CD4-positive, alpha-beta T cell treated with Interleukin-10 for 1 hour (primary cell): Measurements from ENCODE around the gene NTNG1.

Source experiments
- DNase-seq: peaks from one replicate; pipeline ENCODE4 v3.0.0-alpha.2; 2020

The NTNG1 gene

GRCh38 chr1:107267489-107267888 lies 126.7 kb downstream of the NTNG1 start:
- DNase-seq = no peak

DNA sequence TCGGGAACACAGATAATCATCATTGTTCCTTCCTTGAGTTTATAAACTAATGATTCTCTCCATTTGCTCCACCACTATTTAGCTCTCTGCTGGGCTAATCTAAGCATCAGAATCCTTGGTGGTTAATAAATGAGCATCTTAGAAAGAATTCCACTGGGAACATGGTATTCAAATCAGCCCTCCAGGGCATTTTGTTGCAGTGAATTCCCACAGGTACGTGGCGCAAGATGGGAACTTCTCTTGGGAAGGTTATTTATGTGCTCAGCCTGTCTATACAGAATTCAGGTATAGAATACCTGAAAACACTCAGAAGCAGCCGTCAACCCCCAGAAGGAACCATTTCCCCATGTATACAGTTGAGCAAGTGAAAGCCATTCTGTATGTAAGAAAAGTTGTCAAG lies 131.5 kb downstream of the NTNG1 start:
- no peak for DNase-seq

GRCh38 chr1:107273515-107273914 lies 132.7 kb downstream of the NTNG1 start:
- DNase-seq = no peak

- DNase-seq = no peak
Measured at GRCh38 chr1:107274227-107274626, 133.4 kb downstream of the NTNG1 start.

- DNase-seq = no peak
Measured at GRCh38 chr1:107276247-107276646, 135.4 kb downstream of the NTNG1 start.

DNA sequence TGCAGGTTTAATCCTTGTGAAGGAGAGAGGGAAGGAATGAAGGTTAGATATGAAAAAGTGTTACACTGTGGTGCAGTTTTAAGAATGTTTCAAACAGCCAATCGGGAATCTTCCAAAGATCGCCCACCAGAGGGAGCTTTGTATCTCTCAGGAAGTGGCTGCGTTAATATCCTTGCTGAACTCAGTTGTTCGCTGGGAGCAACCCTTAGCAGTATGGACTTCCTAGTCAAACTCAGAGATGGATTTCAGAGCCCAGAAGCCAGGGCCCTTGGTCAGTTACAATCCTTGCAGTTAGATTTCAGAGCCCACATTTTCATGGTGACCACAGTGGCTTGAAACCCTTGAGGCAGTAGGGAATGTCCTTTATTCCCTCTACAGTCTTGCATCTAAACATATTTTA lies 136.2 kb downstream of the NTNG1 start:
- no peak for DNase-seq

DNA sequence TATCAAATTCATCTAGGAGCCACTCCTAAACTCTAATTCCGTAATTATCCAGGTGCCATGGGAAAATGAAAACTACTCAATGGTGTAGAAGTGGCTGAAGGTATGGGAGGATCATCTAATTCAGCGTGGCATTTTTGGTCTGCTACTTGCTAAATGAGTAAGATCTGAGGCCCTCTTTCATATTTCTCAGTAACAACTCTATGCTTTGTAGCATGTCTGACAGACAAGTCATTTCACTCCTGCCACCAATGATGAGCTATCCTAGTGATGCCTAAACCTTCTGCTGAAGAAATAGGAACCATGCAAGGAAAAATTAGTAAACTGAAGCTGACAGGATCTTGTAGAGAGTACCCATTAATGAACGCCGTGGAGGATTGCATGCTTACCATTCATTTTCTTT lies 145.3 kb downstream of the NTNG1 start:
- no peak for DNase-seq

DNA sequence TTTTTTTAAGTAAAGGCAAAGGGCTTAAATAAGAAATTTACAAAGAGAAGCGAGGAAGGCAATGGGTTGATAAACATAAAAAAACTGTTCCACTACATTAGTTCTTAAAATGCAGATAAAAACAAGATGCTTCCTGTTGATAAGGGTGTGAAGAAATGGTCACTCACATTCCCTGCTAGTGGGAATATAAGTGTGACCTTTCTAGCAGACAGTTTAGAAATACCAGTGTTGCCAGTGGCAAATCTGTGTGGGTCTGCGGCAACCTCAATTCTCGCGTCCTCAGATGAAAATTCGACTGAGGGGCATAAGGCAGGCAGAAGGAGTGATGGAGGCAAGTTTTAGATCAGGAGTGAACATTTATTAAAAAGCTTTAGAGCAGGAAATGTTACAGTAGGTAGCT lies 151.1 kb downstream of the NTNG1 start:
- no peak for DNase-seq

DNA sequence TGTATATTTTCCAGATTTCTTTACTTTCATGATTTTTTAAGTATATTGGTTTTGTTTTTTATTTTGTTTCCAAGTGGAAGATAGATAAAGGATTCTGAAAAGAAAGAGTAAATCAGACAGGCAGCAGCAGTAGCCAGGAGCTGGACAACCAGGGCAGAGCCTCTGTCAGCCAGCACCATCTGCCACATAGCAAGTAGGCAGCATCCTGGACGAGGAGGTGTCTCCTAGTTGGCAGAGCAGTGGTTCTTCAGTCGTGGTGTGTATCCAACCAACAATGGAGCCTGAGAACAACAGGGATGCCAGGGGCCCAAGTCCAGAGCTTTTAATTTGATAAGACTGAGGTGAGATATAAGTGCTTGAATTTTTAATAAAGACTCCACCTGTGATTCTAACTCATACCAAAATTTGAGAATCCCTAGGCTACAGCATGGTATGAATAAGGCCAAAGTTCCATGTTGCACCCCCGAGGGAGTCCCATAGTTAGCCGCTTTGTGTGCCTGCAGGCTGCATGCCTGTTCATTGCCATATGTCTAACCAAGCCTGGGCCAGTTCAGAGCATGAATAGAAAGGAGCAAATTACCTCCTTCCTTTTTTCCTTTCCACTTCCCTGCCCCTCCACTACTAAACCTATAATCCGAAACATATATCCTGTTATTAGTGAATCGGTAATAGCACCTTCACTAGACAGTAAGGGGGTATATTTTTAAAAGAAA lies 153.2 kb downstream of the NTNG1 start:
- no peak for DNase-seq

DNA sequence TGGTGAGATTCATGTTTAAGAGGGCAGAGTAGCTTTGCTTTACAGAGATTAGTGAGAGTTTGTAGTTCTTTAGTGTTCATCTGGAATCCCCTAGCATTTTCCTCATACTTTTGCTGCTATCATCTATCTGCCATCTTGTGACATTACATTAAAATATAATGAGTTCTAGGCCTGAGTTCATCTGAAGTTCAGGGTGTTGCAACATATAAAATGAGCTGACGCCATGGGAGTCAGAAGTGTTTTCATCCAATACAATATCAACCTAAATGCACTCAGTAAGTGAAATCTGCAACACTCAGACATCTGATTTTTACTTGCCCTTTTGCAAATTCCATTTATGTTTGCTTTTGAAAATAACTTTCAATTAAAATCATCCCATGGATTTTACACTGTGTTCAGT lies 153.8 kb downstream of the NTNG1 start:
- no peak for DNase-seq

DNA sequence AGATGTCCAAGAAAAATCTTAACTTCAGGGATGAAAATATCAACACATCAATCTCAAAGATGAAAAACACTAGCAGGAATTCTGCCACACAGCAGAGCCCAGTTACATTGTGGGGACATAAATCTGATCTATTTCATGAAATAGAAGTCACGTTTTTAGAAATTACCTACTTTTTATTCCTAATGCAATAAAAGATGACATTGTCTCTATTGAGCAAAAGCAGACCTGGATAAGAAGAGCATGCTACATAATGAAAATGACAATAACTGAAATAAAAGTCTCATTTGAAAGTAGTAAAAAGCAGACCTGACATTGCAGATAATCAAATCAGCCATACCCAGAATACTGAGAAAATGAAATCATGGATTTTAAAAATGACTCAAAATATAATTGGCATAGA lies 156.8 kb downstream of the NTNG1 start:
- no peak for DNase-seq

DNA sequence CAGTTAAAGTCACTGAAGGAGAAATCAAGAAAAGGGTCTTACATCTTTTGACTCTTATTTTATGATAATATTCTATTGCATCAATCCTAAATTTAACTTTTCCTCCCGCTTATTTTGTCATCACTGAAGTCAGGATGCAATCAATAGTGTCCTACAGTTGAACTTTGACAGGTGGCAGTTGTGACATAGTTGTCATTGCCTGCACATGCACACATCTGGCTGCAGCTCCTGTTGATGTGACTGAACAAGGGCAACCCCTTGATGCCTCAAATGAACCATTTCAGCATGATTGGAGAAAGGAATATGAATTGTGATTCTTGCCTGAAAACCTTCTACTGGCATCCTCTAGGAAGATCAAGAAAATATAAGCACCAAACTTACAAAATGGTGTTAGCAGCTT lies 157.7 kb downstream of the NTNG1 start:
- DNase-seq = no peak

- DNase-seq = no peak
Measured at GRCh38 chr1:107299521-107299920, 158.7 kb downstream of the NTNG1 start.

DNA sequence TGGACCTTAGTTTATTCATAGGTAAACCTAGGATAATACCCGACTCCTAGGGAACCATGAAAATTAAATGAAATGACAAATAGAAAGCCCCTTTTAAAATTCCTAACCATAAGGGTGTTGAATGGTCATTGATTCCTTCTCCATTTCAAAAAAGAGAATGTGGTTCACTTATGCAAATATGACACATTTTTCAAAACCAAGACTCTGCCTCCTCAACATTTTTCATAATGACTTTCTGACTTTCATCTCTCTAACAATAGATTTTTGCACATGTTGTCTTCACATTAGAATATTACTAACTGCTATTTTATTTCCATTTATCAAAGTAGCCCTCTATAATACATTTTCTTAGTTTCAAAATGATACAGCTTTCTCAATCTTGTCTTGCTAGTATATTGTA lies 169.1 kb downstream of the NTNG1 start:
- no peak for DNase-seq

- no peak for DNase-seq
Measured at GRCh38 chr1:107315652-107316051, 174.8 kb downstream of the NTNG1 start.

DNA sequence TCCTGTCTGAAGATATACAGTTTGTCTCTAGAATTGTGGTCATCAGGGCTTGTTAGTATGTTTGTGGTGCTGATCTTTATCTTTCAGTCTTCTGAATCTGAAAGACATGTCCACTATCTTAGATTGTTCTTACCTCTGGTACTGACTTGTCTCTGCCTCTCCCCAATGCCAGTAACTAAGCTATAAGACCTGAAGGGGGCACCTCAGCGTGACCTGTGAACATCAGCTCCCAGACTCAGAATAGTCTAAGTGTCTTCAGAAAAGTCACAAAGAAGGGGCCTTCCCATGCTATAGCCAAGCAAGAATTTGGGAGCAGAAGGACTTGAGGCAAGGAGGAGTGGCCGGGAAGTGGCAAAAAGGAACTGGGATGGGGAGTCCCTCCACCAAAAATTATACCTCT lies 178.1 kb downstream of the NTNG1 start:
- no peak for DNase-seq

DNA sequence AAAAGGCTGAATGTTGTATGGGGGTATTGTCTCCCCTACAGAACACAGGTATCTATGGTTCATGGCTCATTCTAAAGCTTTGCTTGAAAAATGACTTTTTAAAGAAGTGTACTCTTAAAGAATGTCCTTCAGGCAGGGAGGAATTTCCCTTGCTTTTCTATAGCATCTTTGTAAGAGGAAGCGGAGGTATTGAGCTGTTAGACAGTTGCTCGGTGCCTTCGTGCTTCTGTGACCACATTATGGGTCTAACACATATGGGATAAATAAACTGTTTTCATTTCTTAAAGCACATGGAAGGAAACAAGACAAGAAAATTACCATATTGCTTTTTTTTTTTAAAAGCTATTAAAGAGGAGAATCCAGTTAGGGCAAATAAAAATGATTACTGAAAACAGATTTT lies 182.9 kb downstream of the NTNG1 start:
- DNase-seq = no peak

GRCh38 chr1:107326824-107327445 lies 186.1 kb downstream of the NTNG1 start:
- DNase-seq = no peak

GRCh38 chr1:107327446-107327845 lies 186.6 kb downstream of the NTNG1 start:
- no peak for DNase-seq

GRCh38 chr1:107328087-107328486 lies 187.2 kb downstream of the NTNG1 start:
- no peak for DNase-seq

- DNase-seq = no peak
Measured at GRCh38 chr1:107339775-107340174, 198.9 kb downstream of the NTNG1 start.

- no peak for DNase-seq
Measured at GRCh38 chr1:107342316-107342715, 201.5 kb downstream of the NTNG1 start.

DNA sequence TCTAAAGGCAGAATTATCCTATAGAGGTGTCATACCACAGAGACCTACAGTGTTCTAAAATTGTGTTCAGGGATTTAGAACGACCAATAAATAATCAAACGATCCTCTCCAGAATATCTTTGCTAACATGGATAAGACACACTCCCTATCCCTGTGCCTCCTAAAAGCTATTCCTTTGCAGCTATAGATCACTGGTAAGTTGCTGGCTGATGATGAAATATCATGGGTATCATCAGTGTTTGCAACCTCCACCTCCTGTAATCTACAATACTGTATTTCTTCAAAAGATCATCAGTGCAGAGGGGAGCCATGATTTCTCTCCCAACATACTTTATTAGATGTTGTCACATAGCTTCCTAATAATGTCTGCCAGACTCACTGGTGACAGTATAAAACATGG lies 201.9 kb downstream of the NTNG1 start:
- no peak for DNase-seq

DNA sequence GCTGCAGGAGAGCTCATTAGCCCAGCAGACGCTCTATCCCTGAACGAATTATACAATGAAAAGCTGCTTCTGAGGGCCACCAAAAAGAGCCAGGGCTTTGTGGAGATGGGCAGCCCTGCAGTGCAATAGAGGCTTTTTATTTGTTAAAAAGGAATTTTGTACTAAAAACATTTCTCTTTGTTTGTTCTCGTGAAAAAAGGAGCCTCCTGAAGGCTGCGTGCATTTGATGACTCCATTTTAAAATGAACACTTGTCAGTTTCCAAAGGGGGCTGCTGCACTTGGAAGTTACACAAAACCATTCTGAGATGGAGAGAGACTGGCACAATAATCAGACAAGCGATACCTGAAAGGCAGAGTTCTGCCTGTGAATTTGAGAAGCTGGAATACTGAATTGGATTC lies 202.8 kb downstream of the NTNG1 start:
- DNase-seq = no peak

- no peak for DNase-seq
Measured at GRCh38 chr1:107344268-107344760, 203.5 kb downstream of the NTNG1 start.
